ENCODE measurements around the gene ITIH4. TPM values are rescaled to one million over a fixed set of nuclear protein-coding genes. Genes with fewer than 3 reads are reported as not detected.

Gene ITIH4
- total RNA-seq, 1 experiment from 2014 or later, result 2.4 TPM

DNA sequence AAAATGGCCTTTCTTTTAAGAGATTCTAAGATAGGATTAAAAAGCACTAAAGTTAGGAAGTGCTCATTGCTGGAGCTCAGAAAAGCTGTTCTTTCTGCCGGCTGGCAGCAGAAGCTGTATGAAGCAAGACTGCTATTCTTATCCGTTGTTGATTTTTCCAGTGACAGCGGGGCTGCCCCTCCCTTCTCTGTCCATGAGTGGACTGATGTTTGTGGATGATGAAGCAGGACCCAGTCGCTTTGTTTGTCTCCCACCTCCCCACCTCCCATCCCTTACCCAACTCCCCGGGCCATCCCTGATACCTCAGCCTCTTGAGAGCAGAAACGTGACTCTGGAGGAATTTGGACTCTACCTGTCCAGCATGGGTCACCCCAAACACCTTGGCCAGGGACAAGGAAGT lies 14.7 kb upstream of the ITIH4 start:
- H3K27ac Mint-ChIP-seq, result no peak overlapping the region
- H3K9me3 Mint-ChIP-seq, result no peaks in the 10 kb centered on the region
- POLR2A ChIA-PET, result no interaction called here
- no peak for DNase-seq (ENCODE audit: low spot score)
- ATAC-seq, result no peak
- peaks cover 22% of the 10 kb centered on the region for H3K36me3 Mint-ChIP-seq
- TF ChIP-seq CBFB (CRISPR knock-in tag; IDR thresholded peaks at IDR 0.05; ENCODE audit: low read depth) (no peak), ZNF317 (CRISPR knock-in tag; IDR thresholded peaks at IDR 0.05; ENCODE audit: borderline replicate concordance, low read depth) (no peak), JAZF1 (CRISPR knock-in tag; IDR thresholded peaks at IDR 0.05) (no peak), GTF2I (CRISPR knock-in tag; conservative IDR thresholded peaks at IDR 0.05) (no peak), GABPB1 (CRISPR knock-in tag; IDR thresholded peaks at IDR 0.05) (peak; percentile 24; the same call in 1 of the 2 replicates)
- TF ChIP-seq, protein P1, sequence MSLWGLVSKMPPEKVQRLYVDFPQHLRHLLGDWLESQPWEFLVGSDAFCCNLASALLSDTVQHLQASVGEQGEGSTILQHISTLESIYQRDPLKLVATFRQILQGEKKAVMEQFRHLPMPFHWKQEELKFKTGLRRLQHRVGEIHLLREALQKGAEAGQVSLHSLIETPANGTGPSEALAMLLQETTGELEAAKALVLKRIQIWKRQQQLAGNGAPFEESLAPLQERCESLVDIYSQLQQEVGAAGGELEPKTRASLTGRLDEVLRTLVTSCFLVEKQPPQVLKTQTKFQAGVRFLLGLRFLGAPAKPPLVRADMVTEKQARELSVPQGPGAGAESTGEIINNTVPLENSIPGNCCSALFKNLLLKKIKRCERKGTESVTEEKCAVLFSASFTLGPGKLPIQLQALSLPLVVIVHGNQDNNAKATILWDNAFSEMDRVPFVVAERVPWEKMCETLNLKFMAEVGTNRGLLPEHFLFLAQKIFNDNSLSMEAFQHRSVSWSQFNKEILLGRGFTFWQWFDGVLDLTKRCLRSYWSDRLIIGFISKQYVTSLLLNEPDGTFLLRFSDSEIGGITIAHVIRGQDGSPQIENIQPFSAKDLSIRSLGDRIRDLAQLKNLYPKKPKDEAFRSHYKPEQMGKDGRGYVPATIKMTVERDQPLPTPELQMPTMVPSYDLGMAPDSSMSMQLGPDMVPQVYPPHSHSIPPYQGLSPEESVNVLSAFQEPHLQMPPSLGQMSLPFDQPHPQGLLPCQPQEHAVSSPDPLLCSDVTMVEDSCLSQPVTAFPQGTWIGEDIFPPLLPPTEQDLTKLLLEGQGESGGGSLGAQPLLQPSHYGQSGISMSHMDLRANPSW (CRISPR knock-in tag; conservative IDR thresholded peaks at IDR 0.05; ENCODE audit: low read depth), result no peak
- TF ChIP-seq, protein P2, sequence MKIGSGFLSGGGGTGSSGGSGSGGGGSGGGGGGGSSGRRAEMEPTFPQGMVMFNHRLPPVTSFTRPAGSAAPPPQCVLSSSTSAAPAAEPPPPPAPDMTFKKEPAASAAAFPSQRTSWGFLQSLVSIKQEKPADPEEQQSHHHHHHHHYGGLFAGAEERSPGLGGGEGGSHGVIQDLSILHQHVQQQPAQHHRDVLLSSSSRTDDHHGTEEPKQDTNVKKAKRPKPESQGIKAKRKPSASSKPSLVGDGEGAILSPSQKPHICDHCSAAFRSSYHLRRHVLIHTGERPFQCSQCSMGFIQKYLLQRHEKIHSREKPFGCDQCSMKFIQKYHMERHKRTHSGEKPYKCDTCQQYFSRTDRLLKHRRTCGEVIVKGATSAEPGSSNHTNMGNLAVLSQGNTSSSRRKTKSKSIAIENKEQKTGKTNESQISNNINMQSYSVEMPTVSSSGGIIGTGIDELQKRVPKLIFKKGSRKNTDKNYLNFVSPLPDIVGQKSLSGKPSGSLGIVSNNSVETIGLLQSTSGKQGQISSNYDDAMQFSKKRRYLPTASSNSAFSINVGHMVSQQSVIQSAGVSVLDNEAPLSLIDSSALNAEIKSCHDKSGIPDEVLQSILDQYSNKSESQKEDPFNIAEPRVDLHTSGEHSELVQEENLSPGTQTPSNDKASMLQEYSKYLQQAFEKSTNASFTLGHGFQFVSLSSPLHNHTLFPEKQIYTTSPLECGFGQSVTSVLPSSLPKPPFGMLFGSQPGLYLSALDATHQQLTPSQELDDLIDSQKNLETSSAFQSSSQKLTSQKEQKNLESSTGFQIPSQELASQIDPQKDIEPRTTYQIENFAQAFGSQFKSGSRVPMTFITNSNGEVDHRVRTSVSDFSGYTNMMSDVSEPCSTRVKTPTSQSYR (CRISPR knock-in tag; IDR thresholded peaks at IDR 0.05), result no peak
- no peaks in the 10 kb centered on the region for H3K27me3 Mint-ChIP-seq (ENCODE audit: low read depth)
- CTCF ChIA-PET, result interaction anchor here (0.6 to 2.0 kb wide), 15 partner anchors 11 to 853 kb away, joined by 3 to 18 read pairs (median 4); partner anchors contain the start of genes MUSTN1 and STIMATE
- H3K4me1 Mint-ChIP-seq, result peaks cover 3% of the 10 kb centered on the region; the same call in 1 of the 2 replicates
- H3K4me3 Mint-ChIP-seq, result no peak overlapping the region

DNA sequence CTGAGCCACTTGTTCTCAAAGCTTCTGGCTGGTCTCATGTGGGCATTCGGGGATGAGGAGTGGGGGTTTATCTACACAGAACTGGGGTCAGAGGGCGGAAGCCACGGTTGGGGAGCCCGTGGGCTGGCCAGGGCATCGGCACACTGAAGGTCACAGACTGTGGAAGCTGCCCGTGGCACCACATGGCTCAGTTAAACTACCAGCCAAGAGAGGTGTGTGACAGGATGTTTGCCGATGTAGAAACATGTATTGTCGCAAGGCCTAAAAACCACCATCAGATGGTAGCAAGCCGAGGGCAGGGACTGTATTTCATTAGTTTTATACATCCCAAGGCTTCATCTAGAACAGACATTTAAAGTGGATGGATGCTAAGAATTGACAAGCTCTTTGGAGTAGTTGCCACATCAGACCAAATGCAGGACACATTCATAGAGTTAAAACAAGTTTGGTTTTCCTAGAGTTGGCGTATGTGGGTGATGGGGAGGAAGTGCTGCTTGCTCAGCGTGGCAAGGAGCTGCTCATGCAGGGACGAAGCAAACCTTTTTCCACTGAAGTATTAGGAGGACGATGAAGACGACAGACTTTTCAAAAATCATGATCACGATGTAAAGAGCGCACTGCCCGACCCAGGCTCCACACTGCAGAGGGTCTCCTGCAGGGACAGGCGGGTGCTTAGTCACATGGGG lies 14.0 kb upstream of the ITIH4 start:
- TF ChIP-seq ZNF263 (CRISPR knock-in tag; IDR thresholded peaks at IDR 0.05; ENCODE audit: low read depth), result no peak
- no peak for TF ChIP-seq FOXP1 (CRISPR knock-in tag; IDR thresholded peaks at IDR 0.05; ENCODE audit: borderline replicate concordance)
- ATAC-seq (no peak), DNase-seq (ENCODE audit: low spot score) (no peak)
- Mint-ChIP-seq H3K4me3 (no peak overlapping the region), H3K27ac (no peak overlapping the region), H3K36me3 (peaks cover 25% of the 10 kb centered on the region), H3K9me3 (no peaks in the 10 kb centered on the region), H3K4me1 (peaks cover 3% of the 10 kb centered on the region; the same call in 1 of the 2 replicates), H3K27me3 (ENCODE audit: low read depth) (no peaks in the 10 kb centered on the region)
- POLR2A ChIA-PET, result no interaction called here
- CTCF ChIA-PET, result interaction anchor here (1.3 to 2.0 kb wide), 4 partner anchors 23 to 52 kb away, joined by 3 to 18 read pairs (median 10); no protein-coding TSS in a partner anchor

DNA sequence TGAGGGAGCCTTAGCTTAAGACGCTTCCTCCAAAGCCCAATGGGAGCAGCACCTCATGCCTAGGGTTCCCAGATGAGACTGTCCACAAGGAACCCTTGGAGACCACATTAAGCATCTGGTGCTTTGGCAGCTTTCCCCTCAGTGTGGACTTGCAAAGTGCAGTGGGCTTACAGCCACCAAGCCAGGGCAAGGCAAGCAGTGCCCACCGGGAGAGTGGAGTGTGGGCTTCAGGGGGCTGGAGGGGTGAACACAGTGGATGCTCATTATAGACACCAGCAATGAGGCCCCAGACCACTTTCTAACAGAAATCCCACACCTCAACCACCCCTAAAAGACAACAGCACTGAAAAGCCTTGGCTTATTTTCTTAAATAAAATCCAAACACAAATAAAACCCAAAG lies 13.4 kb upstream of the ITIH4 start:
- no peaks in the 10 kb centered on the region for H3K9me3 Mint-ChIP-seq
- ATAC-seq (no peak), DNase-seq (ENCODE audit: low spot score) (no peak)
- no peaks in the 10 kb centered on the region for H3K27me3 Mint-ChIP-seq (ENCODE audit: low read depth)
- ChIA-PET CTCF (interaction anchor here (1.3 to 1.8 kb wide), 4 partner anchors 23 to 51 kb away, joined by 3 to 10 read pairs (median 4); partner anchors contain the start of gene ITIH3), POLR2A (interaction anchor here (0.6 to 0.7 kb wide), 2 partner anchors 12 to 62 kb away, joined by 3 to 4 read pairs; no protein-coding TSS in a partner anchor)
- no peak overlapping the region for H3K27ac Mint-ChIP-seq
- peaks cover 22% of the 10 kb centered on the region for H3K36me3 Mint-ChIP-seq
- peaks cover 3% of the 10 kb centered on the region; the same call in 1 of the 2 replicates for H3K4me1 Mint-ChIP-seq
- TF ChIP-seq, protein P3, sequence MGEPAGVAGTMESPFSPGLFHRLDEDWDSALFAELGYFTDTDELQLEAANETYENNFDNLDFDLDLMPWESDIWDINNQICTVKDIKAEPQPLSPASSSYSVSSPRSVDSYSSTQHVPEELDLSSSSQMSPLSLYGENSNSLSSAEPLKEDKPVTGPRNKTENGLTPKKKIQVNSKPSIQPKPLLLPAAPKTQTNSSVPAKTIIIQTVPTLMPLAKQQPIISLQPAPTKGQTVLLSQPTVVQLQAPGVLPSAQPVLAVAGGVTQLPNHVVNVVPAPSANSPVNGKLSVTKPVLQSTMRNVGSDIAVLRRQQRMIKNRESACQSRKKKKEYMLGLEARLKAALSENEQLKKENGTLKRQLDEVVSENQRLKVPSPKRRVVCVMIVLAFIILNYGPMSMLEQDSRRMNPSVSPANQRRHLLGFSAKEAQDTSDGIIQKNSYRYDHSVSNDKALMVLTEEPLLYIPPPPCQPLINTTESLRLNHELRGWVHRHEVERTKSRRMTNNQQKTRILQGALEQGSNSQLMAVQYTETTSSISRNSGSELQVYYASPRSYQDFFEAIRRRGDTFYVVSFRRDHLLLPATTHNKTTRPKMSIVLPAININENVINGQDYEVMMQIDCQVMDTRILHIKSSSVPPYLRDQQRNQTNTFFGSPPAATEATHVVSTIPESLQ (CRISPR knock-in tag; IDR thresholded peaks at IDR 0.05), result no peak
- TF ChIP-seq, protein P4, sequence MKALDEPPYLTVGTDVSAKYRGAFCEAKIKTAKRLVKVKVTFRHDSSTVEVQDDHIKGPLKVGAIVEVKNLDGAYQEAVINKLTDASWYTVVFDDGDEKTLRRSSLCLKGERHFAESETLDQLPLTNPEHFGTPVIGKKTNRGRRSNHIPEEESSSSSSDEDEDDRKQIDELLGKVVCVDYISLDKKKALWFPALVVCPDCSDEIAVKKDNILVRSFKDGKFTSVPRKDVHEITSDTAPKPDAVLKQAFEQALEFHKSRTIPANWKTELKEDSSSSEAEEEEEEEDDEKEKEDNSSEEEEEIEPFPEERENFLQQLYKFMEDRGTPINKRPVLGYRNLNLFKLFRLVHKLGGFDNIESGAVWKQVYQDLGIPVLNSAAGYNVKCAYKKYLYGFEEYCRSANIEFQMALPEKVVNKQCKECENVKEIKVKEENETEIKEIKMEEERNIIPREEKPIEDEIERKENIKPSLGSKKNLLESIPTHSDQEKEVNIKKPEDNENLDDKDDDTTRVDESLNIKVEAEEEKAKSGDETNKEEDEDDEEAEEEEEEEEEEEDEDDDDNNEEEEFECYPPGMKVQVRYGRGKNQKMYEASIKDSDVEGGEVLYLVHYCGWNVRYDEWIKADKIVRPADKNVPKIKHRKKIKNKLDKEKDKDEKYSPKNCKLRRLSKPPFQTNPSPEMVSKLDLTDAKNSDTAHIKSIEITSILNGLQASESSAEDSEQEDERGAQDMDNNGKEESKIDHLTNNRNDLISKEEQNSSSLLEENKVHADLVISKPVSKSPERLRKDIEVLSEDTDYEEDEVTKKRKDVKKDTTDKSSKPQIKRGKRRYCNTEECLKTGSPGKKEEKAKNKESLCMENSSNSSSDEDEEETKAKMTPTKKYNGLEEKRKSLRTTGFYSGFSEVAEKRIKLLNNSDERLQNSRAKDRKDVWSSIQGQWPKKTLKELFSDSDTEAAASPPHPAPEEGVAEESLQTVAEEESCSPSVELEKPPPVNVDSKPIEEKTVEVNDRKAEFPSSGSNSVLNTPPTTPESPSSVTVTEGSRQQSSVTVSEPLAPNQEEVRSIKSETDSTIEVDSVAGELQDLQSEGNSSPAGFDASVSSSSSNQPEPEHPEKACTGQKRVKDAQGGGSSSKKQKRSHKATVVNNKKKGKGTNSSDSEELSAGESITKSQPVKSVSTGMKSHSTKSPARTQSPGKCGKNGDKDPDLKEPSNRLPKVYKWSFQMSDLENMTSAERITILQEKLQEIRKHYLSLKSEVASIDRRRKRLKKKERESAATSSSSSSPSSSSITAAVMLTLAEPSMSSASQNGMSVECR (CRISPR knock-in tag; IDR thresholded peaks at IDR 0.05; ENCODE audit: borderline replicate concordance), result no peak
- no peak for TF ChIP-seq TCF7 (CRISPR knock-in tag; IDR thresholded peaks at IDR 0.05; ENCODE audit: low read depth)
- TF ChIP-seq, protein P5, sequence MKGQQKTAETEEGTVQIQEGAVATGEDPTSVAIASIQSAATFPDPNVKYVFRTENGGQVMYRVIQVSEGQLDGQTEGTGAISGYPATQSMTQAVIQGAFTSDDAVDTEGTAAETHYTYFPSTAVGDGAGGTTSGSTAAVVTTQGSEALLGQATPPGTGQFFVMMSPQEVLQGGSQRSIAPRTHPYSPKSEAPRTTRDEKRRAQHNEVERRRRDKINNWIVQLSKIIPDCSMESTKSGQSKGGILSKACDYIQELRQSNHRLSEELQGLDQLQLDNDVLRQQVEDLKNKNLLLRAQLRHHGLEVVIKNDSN (CRISPR knock-in tag; IDR thresholded peaks at IDR 0.05), result no peak
- TF ChIP-seq ZNF219 (CRISPR knock-in tag; IDR thresholded peaks at IDR 0.05; ENCODE audit: borderline replicate concordance), result no peak
- TF ChIP-seq, protein P6, sequence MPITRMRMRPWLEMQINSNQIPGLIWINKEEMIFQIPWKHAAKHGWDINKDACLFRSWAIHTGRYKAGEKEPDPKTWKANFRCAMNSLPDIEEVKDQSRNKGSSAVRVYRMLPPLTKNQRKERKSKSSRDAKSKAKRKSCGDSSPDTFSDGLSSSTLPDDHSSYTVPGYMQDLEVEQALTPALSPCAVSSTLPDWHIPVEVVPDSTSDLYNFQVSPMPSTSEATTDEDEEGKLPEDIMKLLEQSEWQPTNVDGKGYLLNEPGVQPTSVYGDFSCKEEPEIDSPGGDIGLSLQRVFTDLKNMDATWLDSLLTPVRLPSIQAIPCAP (CRISPR knock-in tag; IDR thresholded peaks at IDR 0.05), result no peak
- no peak for TF ChIP-seq NR2C2 (CRISPR knock-in tag; IDR thresholded peaks at IDR 0.05)
- TF ChIP-seq CREB1 (CRISPR knock-in tag; IDR thresholded peaks at IDR 0.05), result no peak
- no peak overlapping the region for H3K4me3 Mint-ChIP-seq
